GM19035 (cell line): Measurements from ENCODE around the gene ATP9A.
"Not testable (repeated sequence)": the region's sequence is repeated elsewhere in the genome, so short reads cannot be mapped to it uniquely, and the experiment has no call there.

Experiments
- ATAC-seq: cut with Tn5 transposase; IDR thresholded peaks from one replicate; pipeline ENCODE4 v1.9.1; 2021; ENCODE audit not compliant: unreplicated experiment

Gene ATP9A, protein sequence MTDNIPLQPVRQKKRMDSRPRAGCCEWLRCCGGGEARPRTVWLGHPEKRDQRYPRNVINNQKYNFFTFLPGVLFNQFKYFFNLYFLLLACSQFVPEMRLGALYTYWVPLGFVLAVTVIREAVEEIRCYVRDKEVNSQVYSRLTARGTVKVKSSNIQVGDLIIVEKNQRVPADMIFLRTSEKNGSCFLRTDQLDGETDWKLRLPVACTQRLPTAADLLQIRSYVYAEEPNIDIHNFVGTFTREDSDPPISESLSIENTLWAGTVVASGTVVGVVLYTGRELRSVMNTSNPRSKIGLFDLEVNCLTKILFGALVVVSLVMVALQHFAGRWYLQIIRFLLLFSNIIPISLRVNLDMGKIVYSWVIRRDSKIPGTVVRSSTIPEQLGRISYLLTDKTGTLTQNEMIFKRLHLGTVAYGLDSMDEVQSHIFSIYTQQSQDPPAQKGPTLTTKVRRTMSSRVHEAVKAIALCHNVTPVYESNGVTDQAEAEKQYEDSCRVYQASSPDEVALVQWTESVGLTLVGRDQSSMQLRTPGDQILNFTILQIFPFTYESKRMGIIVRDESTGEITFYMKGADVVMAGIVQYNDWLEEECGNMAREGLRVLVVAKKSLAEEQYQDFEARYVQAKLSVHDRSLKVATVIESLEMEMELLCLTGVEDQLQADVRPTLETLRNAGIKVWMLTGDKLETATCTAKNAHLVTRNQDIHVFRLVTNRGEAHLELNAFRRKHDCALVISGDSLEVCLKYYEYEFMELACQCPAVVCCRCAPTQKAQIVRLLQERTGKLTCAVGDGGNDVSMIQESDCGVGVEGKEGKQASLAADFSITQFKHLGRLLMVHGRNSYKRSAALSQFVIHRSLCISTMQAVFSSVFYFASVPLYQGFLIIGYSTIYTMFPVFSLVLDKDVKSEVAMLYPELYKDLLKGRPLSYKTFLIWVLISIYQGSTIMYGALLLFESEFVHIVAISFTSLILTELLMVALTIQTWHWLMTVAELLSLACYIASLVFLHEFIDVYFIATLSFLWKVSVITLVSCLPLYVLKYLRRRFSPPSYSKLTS

DNA sequence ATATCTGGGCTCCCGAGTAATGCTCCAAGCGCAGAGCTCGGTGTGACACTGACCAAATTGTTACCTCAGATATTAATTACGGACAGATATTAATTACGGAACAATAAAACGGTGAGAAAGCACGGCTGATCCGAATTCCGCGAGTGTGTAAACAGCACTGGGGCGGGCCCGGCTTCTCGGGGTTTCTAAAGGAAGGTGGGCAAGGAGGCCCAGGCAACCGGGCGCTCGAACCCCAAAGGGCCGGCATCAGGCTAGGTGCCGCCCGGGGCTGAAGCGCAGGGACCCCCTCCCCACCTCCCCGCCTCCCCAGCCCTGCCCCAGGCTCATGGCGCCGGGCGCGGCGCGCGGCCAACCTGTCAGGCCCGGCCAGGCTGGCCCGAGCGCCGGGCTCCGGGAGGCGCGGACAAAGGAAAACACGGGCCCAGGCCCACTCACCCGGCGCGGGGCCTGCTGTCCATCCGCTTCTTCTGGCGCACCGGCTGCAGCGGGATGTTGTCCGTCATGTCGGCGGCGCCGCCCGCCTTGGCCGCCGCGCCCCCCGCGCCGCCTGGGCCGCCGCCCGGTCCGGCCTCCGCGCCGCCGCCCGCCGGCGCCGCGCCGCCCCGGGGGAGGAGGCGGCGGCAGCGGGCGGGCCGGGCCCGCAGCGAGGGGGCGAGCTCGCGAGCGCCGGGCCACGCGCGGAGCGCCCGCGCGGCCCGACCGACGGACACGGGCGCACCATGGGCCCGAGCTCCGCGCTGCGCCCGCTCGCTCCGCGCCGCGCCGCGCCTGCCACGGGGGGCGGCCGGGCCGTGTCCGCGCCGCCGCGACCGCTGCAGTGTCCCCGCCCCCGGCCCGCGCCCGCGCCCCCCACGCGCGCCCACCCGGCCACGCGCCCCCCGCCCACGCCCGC, at the start of gene ATP9A:
TSS of gene ATP9A (minus strand) at position 524 of the 892 bp plus-strand sequence. CDS start at position 503, 21 bp downstream.
- no peak for ATAC-seq

DNA sequence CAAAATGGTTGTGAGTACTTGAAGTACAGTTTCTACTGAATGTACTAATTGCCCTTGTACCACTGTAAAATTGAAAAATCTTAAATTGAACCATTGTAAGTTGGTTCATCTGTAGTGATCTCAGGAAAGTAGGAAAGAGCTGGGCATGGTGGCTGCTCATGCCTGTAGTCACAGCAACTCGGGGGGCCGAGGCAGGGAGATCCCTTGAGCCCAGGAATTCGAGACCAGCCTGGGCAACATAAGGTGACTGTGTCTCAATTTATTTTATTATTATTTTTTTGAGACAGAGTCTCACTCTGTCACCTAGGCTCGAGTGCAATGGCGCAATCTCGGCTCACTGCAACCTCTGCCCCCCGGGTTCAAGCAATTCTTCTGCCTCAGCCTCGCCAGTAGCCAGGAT, 48.7 kb upstream of the ATP9A start:
- not testable (repeated sequence) for ATAC-seq

DNA sequence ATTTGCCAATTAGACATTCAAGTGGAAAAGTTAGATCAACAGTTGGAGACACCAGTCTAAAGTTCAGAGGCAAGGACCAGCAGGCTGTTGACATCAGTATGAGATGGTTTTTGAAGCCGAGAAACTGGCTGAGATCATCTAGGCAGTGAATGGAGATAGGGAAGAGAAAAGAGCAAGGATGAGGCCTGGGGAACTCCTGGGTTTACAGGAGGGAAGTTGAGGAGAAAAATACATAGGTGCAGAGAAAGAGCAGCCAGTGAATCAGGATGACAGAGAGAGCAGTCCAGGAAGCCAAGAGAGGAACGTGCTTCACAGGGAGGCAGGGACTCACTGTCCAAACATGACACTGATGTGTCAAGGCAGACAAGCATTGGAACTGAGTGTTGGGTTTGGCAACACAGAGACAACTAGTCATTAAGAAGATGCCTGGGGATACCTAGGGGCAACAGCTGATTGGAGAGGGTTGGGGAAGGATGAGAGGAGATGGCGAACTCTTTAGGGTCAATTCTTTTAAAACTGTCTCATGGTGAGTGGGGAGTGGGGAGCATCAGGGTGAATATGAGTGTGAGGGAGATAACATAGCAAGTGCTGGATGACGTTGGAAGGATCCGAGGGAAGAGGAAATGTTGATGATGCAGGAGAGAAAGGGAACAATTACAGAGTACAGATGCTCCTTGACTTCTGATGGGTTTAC, 47.3 kb upstream of the ATP9A start:
- no peak for ATAC-seq

DNA sequence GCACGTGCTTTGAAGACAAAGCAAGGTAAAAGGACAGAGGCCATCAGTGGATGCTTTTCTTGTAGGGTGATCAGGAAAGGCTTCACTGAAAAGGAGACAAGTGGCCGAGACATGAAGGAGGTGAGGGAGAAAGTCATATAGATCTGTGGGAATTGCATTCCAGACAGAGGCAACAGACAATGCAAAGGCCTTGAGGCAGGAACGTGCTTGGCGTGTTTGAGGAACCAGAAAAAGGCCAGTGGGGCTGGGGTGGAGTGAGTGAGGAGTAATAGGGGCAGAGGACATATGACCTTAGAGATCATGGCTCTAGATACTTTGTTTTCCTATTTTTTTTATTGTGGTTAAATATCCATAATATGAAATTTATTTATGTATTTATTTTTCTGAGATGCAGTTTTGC, 44.7 kb upstream of the ATP9A start:
- no peak for ATAC-seq

DNA sequence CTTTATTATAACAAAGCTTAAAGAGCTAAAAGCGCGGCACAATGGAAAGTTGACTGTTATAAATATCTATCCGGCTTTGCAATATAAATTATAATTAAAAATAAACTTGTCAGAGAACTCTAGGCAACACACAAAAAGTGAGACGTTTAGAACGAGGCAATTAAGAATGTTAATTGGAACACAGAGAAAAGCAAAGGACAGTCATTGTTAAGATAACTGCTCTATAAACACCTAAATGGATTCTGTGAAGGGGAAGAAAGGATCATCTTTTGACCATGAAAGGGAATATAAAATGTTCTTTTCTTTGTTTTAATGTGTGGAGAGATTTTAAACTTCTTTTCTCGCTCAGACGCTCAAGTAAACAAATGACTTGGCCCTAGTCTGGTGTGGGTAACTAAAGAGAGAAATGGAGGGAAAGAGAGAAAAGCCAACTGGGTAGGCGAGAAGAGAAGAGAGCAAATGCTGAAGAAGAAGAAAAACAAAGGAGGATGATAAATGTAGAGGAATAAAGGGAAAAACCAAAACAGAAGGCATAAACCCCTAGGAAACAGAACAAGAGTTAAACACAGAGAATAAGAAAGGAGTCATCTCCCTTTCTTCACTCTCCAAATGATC, 43.4 kb upstream of the ATP9A start:
- ATAC-seq, result no peak

DNA sequence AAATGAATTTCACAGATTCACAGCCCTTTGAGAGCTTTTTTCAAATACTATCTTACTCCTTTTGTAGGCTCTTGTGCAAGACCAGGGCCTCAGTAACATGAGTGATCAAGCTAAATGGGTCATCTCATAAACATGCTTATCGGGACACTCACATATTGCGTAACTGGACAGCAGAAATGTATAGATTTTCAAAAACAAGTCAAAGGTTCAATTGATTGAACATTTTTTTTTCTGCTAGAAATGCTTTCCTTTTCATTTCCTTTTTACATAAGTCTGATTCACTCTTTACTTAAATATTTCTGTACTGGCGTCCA, 42.8 kb upstream of the ATP9A start:
- ATAC-seq, result no peak

DNA sequence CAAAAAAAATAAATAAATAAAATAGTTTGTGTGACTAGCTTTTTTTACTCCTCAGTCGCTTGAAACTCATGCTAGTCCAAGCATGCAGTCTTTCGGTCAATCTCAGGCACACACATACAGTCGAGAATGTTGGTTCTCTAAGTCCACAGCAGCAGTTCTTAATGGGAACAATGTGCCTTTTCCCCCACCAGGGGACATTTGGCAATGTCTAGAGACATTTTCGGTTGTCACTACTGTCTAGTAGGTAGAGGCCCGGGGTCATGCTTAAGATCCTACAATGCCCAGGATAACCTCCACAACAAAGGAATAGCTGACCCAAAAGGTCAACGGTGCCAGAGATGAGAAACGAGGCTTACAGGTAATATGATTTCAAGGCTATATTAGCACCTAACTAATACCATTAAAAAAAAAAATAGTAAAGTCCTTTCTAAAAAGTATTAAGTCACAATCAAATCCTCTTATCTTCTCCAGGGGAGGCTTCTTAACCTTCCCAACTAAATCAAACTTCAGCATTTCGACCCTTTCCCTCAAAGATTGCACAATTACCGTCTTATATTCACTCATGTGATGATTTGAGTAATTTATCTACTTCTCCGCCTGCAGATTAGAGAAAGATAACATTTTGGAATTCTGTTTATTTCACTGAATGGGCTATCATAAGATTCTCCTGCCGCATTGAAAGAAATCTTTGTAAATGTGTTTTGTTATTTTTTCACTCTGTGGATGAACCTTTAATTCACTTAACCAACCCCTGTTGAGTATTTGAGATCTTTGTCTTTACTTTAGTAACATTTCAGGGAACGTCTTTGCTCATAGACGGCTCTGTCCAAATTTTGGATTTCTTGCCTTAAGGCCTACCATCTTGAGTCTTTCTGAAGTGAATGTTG, 42.2 kb upstream of the ATP9A start:
- ATAC-seq, result no peak

DNA sequence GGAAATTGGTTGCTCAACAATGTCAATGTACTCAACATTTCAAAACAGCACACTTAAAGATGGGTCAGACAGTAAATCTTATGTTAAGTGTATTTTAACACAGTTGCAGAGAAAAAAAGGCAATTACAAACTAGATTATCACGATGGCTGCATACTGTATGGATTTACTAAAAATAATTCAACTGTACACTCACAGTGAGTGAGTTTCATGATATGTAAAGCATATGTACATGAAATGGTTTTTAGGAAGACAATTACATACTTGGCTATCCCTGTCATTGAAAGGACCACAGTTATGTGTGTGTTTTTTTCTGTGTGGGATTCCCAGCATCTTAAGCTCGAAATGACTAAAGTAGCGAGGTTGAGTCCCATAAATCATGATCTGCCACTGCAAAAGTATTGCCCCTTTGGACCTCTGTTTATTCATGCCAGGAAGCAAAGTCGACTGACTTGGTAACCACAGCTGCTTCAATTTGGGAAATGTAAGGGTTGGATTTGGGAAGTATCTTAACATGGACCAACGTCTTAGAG, 39.6 kb upstream of the ATP9A start:
- ATAC-seq, result no peak

DNA sequence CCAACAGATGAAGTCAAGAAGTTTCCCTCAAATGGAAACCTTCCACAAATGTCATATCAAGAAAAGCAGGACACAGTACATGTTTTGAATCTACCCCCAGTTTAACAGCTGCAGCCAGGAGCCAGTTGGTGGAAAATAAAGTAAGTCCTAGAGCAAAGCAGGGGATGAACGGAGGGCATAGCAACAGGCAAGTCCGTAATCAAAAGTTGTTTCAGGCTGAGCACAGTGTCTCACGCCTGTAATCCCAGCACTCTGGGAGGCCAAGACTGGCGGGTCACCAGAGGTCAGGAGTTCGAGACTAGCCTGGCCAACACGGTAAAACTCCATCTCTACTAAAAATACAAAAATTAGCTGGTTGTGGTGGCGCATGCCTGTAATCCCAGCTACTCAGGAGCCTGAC, 36.6 kb upstream of the ATP9A start:
- no peak for ATAC-seq

DNA sequence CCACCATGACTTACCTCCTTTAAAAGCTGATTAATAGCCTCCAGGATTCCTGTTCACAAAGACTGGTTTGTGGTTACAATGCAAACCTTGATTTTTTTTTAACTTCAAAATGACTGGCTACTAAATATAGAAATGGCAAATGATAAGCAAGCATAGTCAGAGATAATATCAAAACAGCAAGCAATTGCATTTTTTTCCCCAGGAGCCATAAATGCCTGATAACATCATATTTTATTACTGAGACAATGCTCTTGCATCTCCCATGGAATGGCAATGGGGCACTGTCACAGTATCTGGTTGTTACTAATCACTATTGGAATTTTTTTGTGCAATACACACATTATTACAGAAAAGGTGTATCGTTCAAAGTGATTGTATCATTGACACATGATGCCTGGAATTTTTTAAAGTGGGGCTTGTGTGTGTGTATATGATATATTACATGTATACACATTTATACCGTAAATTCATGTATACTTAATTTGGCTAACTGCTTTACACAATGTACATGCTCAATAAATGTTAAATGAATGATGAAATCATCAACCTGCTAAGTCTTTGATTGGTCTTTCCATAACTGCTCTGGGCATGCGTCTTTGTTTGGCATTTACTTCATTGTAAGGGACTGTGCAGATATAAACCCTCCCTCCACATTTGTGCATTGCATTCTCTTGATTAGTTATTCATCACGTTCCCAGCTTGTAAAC, 35.1 kb upstream of the ATP9A start:
- no peak for ATAC-seq

DNA sequence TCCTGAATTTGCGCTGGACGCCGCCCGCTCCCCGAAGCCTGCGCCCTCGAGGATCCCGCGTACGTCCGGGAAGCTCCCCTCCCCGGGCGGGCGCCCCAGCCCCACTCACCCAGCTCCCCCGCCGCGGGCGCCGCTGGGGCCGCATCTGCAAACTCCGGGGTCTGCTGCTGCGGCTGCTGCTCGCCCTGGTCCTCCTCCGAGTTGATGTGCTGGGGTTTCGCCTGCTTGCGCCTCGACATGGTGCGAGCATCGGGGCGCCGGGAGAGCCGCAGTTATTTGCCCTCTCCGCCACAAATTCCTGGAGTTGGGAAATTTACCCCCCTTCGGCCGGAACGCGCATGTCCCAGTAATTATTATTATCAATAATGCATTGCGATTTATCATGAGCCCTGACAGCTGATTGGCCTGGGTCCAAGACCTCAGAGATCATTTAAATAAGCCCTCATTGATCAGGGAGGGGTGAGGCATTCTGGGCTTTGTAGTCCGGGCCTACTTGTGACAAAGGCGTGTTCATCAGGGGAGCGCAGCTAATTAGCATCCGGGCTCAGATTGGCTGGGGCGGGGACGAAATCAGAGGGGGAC, 34.1 kb upstream of the ATP9A start, which contains the start of gene SALL4:
TSS of gene SALL4 (minus strand) at position 352 of the 582 bp plus-strand sequence. CDS start at position 239, 113 bp downstream.
- ATAC-seq, result no peak

DNA sequence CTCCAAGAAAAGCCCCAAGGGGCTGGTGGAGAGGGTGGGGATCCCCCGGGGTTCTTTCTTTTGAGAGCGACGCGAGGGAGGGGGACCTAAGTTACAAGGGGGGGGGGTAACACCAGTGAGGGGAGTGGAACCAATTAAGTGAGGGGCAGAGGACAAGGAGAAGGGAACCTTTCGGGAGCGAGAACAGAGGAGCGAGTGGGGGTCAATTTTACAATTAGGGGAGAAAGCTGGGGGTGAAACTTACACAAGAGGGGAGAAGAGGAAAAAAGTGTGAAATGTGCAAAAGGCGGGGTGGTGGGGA, 33.6 kb upstream of the ATP9A start:
- no peak for ATAC-seq

DNA sequence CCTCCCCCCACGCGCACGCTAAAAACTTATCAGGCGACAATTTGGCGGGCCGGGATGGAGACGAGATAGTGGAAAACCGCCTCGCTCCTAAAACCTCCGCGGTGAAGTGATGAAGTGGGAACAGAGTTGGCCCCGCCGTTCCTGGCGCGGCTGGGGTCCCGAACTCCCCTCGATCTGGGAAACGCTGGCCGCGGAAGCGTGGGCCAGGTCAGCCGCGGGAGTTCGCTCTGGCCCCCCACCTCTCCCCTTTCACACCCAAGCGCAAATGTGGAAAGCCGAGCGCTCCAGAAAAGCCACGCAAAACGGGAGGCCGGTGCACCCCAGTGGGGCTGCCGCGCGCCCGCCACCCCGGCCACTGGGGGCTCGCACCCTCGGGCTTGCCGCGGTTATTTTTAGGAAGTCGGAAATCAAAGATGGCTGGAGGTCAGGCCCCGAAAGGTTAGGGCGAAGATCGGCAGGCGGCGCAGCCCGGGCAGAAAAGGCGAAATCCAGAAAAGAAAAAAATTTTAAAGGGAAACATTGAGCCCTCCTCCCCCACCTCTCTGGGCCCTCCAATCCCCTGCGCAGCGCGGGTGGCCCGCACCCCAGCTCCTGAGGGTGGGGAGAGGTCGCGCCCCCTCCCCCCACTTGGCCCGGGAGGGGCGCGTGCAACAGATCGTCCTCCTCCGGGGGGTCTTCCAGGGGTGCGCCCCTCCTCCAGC, 33.1 kb upstream of the ATP9A start:
- ATAC-seq, result no peak

DNA sequence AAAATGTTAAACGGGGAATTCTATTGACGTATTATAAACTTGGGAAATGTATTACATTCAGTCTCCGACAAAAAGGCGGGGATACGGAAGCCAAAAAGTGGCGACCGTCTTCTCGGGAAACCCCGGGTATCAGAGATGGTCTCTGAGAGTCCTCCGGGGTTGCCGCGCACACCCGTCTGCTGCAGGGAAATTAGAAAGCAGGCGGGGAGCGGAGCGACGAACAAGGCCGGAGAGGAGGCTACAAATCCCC, 32.6 kb upstream of the ATP9A start:
- ATAC-seq, result no peak

DNA sequence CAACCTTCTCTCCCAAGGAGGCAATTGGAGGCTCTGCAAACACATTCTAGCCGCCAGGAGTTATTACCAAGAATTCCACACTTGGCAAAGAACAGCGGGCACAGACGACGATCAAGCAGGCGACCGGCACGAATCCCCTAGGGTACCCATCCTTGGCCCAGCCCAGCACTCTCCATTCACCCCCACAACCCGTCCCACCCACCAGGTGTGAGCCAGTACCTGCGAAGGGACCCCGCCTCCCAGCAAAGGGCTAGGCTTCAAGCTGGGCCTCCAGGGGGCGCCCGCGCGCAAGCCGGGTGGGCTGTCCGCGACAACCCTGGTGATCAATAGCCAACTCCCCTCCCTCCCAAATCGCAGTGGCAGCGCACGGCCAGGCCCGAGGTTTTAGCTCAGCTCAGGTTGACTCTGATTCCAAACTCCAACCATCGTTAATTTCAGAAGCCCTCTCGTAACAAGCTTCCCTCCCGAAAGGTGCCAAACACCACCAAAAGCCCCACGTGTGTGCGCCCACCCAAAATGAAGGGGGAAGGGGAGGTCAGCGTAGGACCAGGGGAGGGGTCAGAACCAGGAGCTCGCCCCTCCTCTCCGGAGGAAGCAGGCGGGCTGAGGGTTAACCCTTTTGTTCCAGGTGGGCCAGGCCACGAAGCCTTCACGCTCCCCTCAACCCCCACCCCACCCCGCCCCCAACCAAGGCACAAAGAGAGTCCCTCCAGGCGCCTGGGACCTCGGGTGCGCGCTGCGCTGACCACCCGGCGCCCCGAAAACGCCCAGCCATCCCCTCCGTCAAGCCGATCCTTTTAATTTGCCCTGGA, 32.1 kb upstream of the ATP9A start:
- ATAC-seq, result no peak

DNA sequence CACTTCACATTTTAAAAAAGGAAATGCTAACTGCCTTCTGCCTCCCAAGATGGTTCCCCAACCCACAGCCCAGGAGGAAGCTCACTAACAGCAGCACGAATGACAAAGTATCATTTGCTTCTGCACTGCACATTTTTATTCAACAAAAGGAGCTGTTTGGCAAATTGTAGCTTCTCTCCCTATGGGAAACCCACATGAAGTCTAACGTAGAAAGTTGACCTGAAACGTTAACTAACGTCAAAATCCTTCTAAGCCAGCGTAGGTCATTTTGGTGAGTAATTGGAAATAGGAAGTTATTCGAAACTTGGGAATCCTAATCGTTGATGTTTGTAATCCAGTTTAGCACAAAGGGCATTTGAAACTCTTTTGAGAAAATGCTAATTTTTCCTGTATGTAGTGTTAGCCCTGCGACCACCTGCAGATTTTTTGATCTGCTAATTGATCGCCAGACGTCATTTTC, 31.2 kb upstream of the ATP9A start:
- ATAC-seq, result no peak
